Esophagus mucosa (tissue), 1 donor: ENCODE data around the gene GTF3C2. TPM values are rescaled to one million over a fixed set of nuclear protein-coding genes. Genes with fewer than 3 reads are reported as not detected.
A peak's percentile ranks its signal among the peaks of the same experiment; 100 is the strongest.

Experiments
- ATAC-seq: fragments of 200-7000 bp; cut with Tn5 transposase; one replicate; pipeline ENCODE4 v1.9.1; 2020
- total RNA-seq: library from RNA; stranded (reverse); gene quantifications from one replicate; pipeline ENCODE4 v1.2.4, GENCODE V29; 2023
- donor health status: DM: yes; HTN: yes; CAD: no.

GTF3C2 gene
- total RNA-seq, result 50.8 TPM

DNA sequence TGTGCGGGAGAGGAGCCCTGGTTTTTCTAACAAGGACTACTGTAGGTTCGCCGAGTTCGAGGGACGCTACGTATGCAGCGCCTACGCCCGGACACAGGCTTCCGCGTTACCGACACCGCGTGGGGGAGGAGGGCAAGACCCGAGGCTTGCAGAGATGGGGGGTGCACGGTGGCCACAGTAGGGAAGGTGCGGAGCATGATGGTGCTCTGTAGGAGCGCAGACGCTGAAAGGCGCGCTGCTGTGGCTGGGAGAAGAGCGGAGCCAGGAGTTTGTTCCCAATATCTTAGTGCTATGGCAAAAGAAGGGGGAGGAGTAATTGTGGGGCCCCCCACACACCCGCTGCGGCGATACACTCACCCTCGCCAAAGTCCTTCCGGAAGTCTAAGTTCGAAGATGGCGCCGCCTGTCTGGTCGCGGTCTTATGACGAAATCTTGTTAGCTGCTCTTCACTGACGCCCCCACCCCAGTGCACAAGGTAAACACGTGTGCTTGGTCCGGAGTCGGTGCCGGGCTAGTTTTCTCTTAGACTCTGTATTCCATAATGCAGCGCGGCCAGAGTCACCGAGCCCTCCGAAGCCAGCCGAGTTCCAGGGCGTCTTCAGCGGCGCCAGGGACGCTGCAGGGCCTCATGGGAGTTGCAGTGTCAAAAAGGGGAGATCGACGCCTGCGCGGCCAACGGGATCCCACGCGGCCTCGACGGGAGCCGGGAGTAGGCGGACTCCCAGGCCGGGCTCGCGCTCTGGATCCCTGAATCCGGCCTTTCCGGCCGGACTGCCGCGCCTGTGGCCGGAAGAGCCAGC lies at the start of gene GTF3C2:
Gene GTF3C2 (minus strand): TSS at position 383 of the 800 bp plus-strand sequence. CDS start 13,210 bp downstream, outside the sequence.
- peak; percentile 93 for ATAC-seq

DNA sequence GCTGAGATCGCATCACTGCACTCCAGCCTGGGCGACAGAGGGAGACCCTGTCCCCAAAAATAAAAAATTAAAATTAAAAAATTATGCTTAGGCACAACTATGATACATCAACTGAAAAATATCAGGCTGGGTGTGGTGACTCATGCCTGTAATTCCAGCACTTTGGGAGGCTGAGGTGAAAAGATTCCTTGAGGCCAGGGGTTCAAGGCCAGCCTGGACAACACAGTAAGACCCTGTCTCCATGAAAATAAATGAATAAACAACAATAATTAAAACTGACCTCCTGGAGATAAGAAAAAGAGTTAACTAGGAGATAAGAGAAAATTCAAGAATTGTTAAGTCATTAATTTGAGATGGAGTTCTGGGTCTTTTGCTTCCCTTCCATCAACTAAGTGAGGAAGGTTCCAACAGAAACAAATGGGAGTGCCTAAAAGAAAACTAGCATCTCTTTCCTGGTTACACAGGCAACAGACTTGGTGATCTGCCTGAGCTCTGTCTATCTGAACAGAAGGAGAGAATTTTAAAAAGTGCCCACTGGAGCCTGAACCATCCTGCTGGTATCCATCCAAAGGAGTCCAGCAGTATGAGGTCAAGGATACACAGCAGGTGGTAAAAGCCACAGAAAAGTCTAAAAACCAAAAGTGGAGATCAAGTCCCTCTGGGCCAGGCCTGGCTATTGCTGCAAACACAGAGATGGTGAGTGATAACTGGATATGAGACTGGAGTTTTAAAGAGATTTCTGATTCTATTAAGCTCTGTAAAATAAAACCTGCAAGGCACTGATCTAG lies 44.0 kb upstream of the GTF3C2 start:
- no peak for ATAC-seq

DNA sequence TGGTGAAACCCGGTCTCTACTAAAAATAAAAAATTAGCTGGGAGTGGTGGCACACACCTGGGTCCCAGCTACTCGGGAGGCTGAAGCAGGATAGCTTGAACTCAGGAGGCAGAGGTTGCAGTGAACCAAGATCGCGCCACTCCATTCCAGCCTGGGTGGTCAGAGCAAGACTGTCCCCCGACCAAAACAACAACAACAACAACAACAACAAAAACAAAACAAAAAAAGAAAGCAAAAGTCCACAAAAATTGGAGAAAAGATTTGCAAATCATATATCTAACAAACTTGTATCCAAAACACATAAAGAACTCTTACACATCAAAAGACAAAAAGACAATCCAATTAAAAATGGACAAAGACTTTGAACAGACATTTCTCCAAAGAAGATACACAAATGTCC lies 42.4 kb upstream of the GTF3C2 start:
- no peak for ATAC-seq

DNA sequence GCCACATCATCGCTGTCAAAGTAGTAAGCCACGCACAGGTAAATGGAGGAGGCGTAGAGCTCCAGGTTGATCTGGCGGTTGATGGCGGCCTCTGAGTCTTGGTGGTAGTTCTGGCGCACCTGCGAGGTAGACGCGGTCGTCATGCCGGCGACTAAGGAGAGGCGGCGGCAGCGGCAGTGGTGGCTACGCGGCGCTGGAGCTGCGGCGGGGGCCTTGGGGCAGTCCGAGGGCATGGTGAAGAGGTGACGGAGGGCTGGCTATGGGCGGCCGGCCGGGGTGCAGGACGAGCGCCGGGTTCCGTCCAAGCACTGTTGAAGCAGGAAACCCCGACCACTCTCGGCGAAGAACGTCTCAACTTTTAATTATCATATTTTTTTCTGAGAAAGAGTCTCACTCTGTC lies 36.7 kb upstream of the GTF3C2 start:
- ATAC-seq, result no peak

DNA sequence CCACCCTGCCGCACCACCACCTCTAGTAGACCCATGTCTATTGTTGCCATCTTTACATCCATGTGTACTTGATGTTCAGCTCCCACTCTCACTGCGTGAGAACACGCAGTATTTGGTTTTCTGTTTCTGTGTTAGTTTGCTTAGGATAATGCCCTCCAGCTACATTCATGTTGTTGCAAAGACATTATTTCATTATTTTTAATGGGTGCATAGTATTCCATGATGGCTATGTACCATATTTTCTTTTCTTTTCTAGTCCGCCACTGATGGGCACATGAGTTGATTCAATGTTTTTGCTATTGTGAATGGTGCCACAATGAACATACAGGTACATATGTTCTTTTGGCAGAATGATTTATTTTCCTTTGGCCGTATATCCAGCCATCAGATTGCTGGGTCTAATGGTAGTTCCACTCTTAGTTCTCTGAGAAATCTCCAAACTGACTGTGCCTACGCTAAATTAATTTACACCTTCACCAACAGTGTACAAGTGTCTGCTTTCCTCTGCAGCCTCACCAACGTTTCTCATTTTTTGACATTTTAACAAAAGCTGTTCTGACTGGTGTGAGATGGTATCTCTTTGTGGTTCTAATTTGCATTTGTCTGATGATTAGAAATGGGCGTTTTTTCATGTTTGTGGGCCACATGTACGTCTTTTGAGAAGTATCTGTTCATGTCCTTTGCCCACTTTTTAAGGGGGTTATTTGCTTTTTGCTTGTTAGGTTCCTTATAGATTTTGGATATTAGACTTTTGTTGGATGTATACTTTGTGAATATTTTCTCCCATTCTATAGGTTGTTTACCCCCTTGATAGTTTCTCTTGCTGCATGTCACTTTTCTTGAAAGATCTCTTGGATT lies 34.5 kb upstream of the GTF3C2 start:
- ATAC-seq, result no peak

DNA sequence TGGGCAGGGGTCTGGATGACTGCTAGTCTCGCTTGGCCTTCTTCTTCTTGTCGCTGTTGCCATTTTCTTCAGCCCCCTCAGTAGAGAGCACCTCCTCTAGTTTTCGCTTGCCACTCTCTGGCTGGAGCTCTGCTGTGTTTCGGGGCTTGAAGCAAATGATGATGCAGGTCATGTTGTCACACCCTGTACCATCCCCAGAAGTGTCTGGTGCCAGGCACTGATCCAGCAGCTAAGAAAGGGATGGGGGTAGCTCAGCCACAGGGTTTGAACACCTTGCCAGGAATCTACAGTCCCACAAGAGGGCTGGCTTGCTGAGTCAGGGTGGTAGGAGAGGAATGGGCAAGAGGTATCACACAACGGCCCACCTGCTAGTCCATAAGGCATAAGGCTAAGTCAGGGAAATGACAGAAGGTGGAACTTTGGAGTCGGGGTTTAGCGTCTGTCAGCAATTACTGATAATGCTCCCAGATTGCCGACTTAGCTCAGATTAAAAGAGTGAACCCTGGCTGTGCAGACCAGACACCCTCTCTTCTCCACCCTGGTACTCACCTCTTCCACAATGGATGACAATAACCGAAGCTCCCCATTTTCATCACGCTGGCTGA lies 25.1 kb upstream of the GTF3C2 start:
- no peak for ATAC-seq

DNA sequence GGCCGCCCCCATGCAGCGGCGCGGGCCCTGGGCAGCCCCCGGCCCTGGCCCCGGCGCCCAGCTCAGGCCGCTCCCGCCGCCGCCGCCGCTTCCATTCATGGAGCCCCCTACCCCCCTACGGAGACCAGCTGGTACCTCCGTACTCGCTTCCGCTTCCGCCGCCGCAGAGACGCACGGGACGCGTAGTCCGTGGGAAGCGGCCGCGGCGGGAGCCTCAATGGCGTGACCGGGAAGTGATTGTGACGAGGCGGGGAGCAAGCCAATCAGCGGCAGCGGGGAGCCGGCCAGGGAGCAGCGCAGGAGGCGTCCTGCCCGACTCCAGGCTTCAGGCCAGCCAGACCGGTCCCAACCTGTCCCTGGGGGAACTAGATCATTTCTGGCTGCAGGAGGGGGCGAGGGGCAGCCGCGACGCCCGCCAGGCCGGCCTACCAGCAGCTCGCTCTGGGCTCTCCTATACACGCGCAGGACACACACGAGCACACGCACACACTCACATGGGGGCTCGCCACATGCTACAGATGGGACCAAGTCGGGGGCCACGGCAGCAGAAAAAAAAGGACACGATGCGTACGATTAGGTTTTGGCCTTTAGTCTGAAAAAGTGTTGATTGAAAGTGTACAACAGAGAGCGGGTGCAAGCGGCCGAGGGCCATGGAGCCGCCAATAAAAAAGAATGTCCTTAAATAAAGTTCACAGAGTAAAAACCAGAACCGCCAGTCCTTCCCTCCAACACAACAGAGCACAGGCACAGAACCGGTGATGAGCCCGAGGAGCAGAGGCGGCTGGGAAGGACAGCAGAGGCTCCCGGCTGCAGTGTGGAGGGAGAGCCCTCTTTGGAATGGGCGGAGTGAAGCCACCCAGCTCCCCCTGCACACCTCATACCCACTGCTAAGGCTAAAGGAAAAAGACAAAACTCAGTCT lies 24.3 kb upstream of the GTF3C2 start, which contains the start of gene ZNF513:
Gene ZNF513 (minus strand): TSS at position 109 of the 920 bp plus-strand sequence. CDS start 208 bp downstream, outside the sequence.
- peak; percentile 91 for ATAC-seq

- no peak for ATAC-seq
Observed at GRCh38 chr2:27379836-27380625, 23.5 kb upstream of the GTF3C2 start.

DNA sequence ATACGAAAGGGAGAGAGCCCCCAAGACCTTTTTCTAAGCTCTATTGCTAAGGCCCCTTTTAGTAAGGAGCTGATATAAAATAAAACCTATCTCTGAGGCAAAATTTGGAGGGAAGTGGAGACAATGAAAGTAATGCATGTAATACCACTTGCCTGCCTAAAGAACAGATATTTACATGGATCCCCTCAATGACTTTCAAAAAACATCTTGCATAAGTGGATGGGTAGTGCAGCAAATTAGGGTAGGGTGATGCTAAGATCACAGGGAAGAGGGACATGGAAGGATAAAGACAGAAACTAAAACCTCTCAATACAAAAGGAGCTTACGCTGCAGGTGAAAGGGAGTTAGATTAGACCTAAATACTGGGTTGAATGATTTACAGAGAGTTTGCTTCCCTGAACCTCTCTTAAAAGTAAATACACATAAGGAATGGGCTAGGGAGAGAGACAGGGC lies 22.8 kb upstream of the GTF3C2 start:
- ATAC-seq, result no peak

DNA sequence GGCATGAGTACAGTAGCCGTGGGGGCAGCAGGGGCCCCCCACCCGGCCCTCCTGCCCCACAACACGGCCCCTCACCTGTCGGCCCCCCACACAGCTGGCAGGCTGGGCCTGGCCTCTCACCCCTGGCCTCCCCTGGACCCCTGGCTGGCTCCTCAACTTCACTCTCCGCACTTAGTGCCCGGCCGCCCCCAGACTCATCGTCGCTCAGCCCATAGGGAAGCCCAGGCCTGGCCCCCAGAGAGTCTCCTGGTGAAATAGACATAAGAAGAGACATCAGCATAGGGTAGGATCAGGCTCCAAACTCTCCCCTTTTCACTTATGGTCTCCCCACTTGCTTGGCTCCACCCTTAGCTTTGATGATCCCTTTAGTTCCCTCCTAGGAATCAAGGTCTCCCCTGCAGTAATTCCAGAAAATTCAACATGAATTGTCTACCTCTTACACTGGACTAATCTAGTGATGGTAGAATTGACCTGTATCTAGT lies 22.3 kb upstream of the GTF3C2 start:
- no peak for ATAC-seq

DNA sequence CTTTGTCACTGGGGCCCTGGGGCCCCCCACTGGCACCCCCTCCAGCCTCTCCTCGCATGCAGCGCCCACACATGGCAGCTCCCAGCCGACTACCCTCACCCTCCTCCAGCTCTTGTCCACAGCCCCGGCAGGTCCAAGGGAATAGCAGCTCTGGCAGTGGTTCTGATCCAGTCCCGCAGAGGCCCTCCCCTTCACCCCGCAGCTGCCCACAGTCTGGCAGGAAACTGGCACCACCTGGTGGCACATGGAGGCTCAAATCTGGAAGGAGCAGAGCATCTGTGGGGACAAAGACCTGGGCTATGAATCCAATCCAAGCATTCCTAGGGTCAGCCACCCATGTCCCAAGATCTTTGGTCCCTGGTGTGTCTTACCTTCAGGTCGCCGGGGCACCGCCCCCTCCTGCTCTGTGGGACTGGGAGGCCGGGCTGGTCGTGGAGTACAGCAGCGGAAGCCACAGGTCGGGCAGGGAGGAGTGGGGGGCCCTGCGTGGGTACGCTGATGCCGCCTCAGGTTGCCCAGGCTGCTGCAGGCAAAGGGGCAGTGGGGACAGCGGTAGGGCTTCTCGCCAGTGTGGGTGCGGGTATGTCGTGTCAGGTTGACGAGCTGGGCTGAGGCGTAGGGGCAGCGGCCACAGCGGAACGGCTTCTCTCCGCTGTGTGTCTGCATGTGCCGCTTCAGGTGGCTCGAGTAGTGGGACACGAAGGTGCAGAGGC lies 21.7 kb upstream of the GTF3C2 start:
- ATAC-seq, result no peak

DNA sequence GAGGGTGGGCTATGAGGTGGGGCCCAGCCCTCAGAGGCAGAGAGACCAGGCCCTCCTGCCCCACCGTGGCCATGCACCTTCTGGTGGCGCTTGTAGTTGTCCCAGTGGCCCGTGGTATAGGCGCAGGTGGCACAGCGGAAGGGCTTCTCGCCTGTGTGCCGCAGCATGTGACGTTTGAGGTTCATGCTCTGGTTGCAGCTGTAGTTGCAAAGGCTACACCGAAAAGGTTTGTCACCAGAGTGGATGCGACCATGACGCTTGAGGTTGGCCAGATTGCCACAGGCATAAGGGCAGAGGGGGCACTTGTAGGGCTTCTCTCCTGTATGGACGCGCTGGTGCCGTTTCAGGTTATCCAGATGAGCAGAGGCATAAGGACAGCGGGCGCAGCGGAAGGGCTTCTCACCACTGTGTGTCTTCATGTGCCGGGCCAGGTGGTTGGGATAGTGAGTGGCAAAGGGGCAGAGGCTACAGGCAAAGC lies 21.1 kb upstream of the GTF3C2 start:
- no peak for ATAC-seq

GRCh38 chr2:27376866-27377617 lies 20.5 kb upstream of the GTF3C2 start:
- no peak for ATAC-seq

GRCh38 chr2:27376151-27376865 lies 19.7 kb upstream of the GTF3C2 start:
- ATAC-seq, result no peak

DNA sequence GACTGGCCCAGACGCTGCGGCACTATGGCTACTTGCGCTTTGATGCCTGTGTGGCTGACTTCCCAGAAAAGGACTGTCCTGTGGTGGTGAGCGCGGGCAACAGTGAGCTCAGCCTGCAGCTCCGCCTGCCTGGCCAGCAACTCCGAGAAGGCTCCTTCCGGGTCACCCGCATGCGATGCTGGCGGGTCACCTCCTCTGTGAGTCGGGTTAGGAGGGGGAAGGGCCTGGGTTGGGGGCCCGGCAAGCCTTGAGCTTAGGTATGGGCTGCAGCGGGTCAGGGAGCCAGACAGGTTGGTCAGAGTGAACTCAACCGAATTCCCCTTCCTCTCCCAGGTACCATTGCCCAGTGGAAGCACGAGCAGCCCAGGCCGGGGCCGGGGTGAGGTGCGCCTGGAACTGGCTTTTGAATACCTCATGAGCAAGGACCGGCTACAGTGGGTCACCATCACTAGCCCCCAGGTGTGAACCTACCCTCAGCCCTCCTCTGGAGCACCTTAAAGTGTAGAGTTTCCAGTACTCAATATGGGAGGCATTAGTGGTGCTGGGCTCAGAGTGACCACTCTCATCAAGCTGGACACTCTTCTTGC lies 19.0 kb upstream of the GTF3C2 start:
- no peak for ATAC-seq

GRCh38 chr2:27373567-27373966 lies 17.0 kb upstream of the GTF3C2 start:
- ATAC-seq, result no peak

DNA sequence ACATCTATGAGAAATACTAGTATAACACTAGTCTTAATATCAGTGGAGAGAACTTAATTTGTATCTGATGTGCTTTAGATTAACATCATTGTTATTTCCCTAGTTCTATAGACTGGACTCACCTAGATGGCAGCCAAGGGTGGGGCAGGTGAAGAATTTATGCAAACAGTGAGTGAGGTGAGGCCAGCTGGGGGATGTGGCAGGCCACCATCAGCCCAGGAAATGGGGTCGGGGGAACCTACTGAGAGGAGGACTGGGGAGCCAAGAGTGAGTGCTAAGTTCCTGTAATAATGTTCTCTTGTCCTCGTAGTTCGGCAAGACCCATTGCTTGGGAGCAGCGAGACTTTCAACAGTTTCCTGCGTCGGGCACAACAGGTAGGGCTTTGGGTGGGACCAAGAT lies 16.4 kb upstream of the GTF3C2 start:
- ATAC-seq, result no peak
